Glutamatergic neuron (in vitro differentiated cells): ENCODE data around the gene CACNA1H. TPM values are rescaled to one million over a fixed set of nuclear protein-coding genes. Genes with fewer than 3 reads are reported as not detected.

Source experiments
- DNase-seq: peaks from one replicate; pipeline ENCODE4 v3.0.0; 2022
- H3K27ac Mint-ChIP-seq: one replicate; pipeline ENCODE4 v1.8.0; 2020; ENCODE audit warnings: mild to moderate bottlenecking, mixed read lengths, inconsistent platforms; ENCODE audit not compliant: unreplicated experiment
- H3K27me3 Mint-ChIP-seq: one replicate; pipeline ENCODE4 v1.8.0; 2020; ENCODE audit warnings: mild to moderate bottlenecking, moderate library complexity, mixed read lengths, inconsistent platforms; ENCODE audit not compliant: unreplicated experiment
- H3K36me3 Mint-ChIP-seq: one replicate; pipeline ENCODE4 v1.8.0; 2020; ENCODE audit warnings: mild to moderate bottlenecking, mixed read lengths, inconsistent platforms; ENCODE audit not compliant: unreplicated experiment
- H3K4me1 Mint-ChIP-seq: one replicate; pipeline ENCODE4 v1.8.0; 2020; ENCODE audit warnings: mild to moderate bottlenecking, low read depth, mixed read lengths, inconsistent platforms; ENCODE audit not compliant: unreplicated experiment
- H3K4me3 Mint-ChIP-seq: one replicate; pipeline ENCODE4 v1.8.0; 2020; ENCODE audit warnings: mild to moderate bottlenecking, mixed read lengths, inconsistent platforms; ENCODE audit not compliant: unreplicated experiment
- H3K9me3 Mint-ChIP-seq: one replicate; pipeline ENCODE4 v1.8.0; 2020; ENCODE audit warnings: mild to moderate bottlenecking, moderate library complexity, mixed read lengths, inconsistent platforms; ENCODE audit not compliant: unreplicated experiment
- total RNA-seq: library from RNA; stranded (reverse); fragmentation: NEBNext Ultra II Directional; extraction: Animal tissue kit (Norgen Biotek cat#: 25700); gene quantifications from one replicate; pipeline ENCODE4 v1.2.1, GENCODE V29; 2021; ENCODE audit not compliant: unreplicated experiment
- TF ChIP-seq, protein P1 (sequence below): fragments of 200-600 bp; sonication (generic); IDR thresholded peaks from one replicate; pipeline ENCODE4 v1.5.0; 2021; ENCODE audit not compliant: partially characterized antibody, unreplicated experiment

CACNA1H gene
- total RNA-seq, 1 donor from 2014 or later, result 161 TPM

DNA sequence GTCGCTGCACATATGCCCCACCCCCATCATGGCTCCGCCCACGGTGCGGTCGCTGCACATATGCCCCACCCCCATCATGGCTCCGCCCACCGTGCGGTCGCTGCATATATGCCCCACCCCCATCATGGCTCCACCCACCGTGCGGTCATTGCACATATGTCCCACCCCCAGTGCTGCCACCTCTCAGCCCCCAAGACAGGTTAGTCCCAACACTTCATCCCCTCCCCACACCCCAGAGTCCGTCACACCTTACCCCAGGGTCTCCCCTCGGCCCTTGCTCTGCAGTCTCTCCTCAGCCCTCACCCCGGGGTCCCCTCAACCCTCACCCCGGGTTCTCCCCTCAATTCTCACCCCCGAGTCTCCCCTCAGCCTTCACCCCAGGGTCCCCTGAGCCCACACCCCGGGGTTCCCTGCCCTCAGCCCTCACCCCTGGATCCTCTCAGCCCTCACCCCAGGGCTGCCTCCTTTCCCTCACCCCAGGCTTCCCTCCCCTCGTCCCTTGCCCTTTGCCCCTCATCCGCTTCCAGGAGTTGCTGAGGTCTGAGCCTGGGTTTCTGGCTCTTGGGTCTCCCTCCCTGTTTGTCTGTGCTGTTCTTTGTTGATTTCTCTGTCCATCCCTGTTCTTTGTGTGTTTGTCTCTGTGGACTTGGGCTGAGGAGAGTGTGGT is 46.6 kb downstream of the CACNA1H start:
- Mint-ChIP-seq H3K27ac (peak overlapping the region; percentile 77), H3K4me3 (peak overlapping the region; percentile 49), H3K27me3 (peaks cover 9% of the 10 kb centered on the region), H3K9me3 (peaks cover 22% of the 10 kb centered on the region), H3K36me3 (no peaks in the 10 kb centered on the region), H3K4me1 (peaks cover 2% of the 10 kb centered on the region)
- TF ChIP-seq, protein P1, sequence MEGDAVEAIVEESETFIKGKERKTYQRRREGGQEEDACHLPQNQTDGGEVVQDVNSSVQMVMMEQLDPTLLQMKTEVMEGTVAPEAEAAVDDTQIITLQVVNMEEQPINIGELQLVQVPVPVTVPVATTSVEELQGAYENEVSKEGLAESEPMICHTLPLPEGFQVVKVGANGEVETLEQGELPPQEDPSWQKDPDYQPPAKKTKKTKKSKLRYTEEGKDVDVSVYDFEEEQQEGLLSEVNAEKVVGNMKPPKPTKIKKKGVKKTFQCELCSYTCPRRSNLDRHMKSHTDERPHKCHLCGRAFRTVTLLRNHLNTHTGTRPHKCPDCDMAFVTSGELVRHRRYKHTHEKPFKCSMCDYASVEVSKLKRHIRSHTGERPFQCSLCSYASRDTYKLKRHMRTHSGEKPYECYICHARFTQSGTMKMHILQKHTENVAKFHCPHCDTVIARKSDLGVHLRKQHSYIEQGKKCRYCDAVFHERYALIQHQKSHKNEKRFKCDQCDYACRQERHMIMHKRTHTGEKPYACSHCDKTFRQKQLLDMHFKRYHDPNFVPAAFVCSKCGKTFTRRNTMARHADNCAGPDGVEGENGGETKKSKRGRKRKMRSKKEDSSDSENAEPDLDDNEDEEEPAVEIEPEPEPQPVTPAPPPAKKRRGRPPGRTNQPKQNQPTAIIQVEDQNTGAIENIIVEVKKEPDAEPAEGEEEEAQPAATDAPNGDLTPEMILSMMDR, result no peak
- DNase-seq, result no peak

DNA sequence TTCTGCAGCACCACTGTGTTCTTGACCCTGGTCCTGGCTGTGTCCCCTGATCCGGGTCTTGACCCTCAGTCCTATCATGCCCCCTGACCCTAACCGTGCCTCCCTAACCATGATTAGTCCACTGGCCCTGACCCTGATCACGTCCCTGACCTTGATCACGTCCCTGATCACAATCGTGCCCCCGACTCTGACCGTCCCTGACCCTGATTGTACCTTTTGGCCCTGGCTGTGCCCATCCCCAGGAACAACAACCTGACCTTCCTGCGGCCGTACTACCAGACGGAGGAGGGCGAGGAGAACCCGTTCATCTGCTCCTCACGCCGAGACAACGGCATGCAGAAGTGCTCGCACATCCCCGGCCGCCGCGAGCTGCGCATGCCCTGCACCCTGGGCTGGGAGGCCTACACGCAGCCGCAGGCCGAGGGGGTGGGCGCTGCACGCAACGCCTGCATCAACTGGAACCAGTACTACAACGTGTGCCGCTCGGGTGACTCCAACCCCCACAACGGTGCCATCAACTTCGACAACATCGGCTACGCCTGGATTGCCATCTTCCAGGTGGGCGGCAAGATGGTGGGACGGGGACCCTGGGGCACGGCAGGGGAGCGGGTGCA is 47.2 kb downstream of the CACNA1H start:
- Mint-ChIP-seq H3K4me3 (peak overlapping the region; percentile 49), H3K27me3 (peaks cover 9% of the 10 kb centered on the region), H3K4me1 (peaks cover 2% of the 10 kb centered on the region), H3K36me3 (no peaks in the 10 kb centered on the region), H3K9me3 (peaks cover 22% of the 10 kb centered on the region), H3K27ac (peak overlapping the region; percentile 77)
- DNase-seq, result no peak
- TF ChIP-seq, protein P1, result no peak

DNA sequence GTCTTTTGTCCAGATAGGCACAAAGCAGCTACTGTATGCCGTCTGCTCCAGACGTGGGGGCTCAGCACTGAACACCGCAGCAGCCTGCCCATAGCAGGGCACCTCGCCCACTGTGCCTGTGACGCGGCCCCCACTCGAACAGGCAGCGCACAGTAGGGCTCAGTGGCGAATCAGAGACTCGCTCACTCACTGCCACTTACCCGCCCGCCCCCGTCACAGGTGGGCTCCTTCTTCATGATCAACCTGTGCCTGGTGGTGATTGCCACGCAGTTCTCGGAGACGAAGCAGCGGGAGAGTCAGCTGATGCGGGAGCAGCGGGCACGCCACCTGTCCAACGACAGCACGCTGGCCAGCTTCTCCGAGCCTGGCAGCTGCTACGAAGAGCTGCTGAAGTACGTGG is 48.5 kb downstream of the CACNA1H start:
- H3K4me3 Mint-ChIP-seq, result no peak overlapping the region
- H3K36me3 Mint-ChIP-seq, result no peaks in the 10 kb centered on the region
- H3K27ac Mint-ChIP-seq, result no peak overlapping the region

DNA sequence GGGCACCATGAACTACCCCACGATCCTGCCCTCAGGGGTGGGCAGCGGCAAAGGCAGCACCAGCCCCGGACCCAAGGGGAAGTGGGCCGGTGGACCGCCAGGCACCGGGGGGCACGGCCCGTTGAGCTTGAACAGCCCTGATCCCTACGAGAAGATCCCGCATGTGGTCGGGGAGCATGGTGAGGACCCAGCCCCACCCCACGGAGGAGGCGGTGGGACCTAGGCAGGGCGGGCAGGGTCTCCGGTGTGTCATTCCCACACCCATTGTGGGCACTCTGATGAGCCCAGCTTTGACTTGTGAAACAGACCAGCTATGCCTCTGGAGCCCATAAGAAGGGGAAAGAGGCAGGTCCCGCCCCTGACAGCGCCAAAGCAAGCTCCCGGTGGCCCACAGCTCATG is 49.4 kb downstream of the CACNA1H start:
- peaks cover 10% of the 10 kb centered on the region for H3K27me3 Mint-ChIP-seq
- peaks cover under 1% of the 10 kb centered on the region for H3K4me1 Mint-ChIP-seq
- H3K36me3 Mint-ChIP-seq, result no peaks in the 10 kb centered on the region
- H3K9me3 Mint-ChIP-seq, result peaks cover 20% of the 10 kb centered on the region
- no peak for DNase-seq
- H3K4me3 Mint-ChIP-seq, result no peak overlapping the region
- H3K27ac Mint-ChIP-seq, result no peak overlapping the region
- TF ChIP-seq, protein P1, result no peak

More for the DNA sequence above, 48.5 kb downstream of the CACNA1H start:
- no peak for DNase-seq
- Mint-ChIP-seq H3K4me1 (peaks cover 2% of the 10 kb centered on the region), H3K27me3 (peaks cover 12% of the 10 kb centered on the region), H3K9me3 (peaks cover 25% of the 10 kb centered on the region)
- TF ChIP-seq, protein P1, result no peak

DNA sequence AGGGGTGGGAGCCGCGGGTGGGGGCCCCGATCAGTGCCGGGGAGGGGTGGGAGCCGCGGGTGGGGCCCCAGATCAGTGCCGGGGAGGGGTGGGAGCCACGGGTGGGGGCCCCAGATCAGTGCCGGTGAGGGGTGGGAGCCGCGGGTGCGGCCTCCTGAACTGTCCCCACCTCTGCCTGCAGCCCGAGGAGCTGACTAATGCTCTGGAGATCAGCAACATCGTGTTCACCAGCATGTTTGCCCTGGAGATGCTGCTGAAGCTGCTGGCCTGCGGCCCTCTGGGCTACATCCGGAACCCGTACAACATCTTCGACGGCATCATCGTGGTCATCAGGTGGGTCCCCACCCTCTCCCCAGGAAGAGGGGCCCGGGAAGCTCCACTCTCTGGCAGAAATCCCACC is 52.0 kb downstream of the CACNA1H start:
- Mint-ChIP-seq H3K27me3 (peaks cover 16% of the 10 kb centered on the region), H3K27ac (no peak overlapping the region), H3K4me3 (no peak overlapping the region), H3K9me3 (peaks cover 17% of the 10 kb centered on the region), H3K4me1 (no peaks in the 10 kb centered on the region), H3K36me3 (no peaks in the 10 kb centered on the region)
- TF ChIP-seq, protein P1, result no peak
- no peak for DNase-seq
